HepG2 (cell line): Measurements from ENCODE around the gene COPA. TPM values are rescaled to one million over a fixed set of nuclear protein-coding genes. Genes with fewer than 3 reads are reported as not detected.

ENCODE experiments used
- ATAC-seq: fragments of 200-7000 bp; cut with Tn5 transposase; 3 replicates; pipeline ENCODE4 v1.9.1; 2020; ENCODE audit warnings: mild to moderate bottlenecking, moderate library complexity
- BruUV-seq: library from RNA; stranded (reverse); fragments of 400-500 nt; replicated peaks from 2 replicates; lab custom pipeline; 2021; lab: Mats Ljungman, UMichigan
- CTCF ChIA-PET: fragments of 300-600 bp; formaldehyde crosslinking; extraction: SDS; loops from one replicate; lab custom pipeline; 2021; ENCODE audit warnings: low total read pairs, inconsistent platforms, low intra/inter-chr PET ratio; lab: Yijun Ruan, JAX
- POLR2A ChIA-PET: fragments of 350-600 bp; sonication (Branson Sonifier 250); formaldehyde crosslinking; loops from one replicate; lab custom pipeline; 2020; ENCODE audit warnings: antibody characterized with exemption, inconsistent platforms; lab: Yijun Ruan, JAX
- DNase-seq: peaks from one replicate; pipeline ENCODE4 v3.0.0-alpha.2; 2015; ENCODE audit warnings: low spot score
- FAIRE-seq: peaks from 3 replicates; lab custom pipeline; 2011; peaks lifted over from hg19 to GRCh38; lab: Jason Lieb, UNC
- H2AFZ ChIP-seq: one replicate; pipeline ENCODE4 v1.6.1; 2011; ENCODE audit warnings: low read length, inconsistent platforms
- H3K27ac ChIP-seq: fragments of 300-600 bp; 3 replicates; pipeline ENCODE4 v1.8.0; 2011; ENCODE audit warnings: mixed run types, mild to moderate bottlenecking, mixed read lengths, low read length, inconsistent platforms; ENCODE audit not compliant: insufficient read depth; ENCODE audit errors: extremely low read length
- H3K27me3 ChIP-seq, 2 experiments: fragments of 200-600 bp in 1 of 2; 2 replicates in 1 of 2; 3 replicates in 1 of 2; pipeline versions ENCODE4 v1.6.0 to v1.8.0; 2011; ENCODE audit warnings: low read length in 2 of 2, mild to moderate bottlenecking in 2 of 2, moderate library complexity in 2 of 2, inconsistent platforms in 1 of 2; ENCODE audit not compliant: insufficient read depth in 2 of 2, control insufficient read depth in 1 of 2
- H3K36me3 ChIP-seq, 2 experiments: fragments of 200-600 bp in 1 of 2; replicated peaks in 1 of 2; 2 replicates in 1 of 2; 3 replicates in 1 of 2; pipeline versions ENCODE4 v1.5.1 to v1.8.0; 2011; ENCODE audit warnings: low read length in 2 of 2, inconsistent platforms in 1 of 2; ENCODE audit not compliant: insufficient read depth in 2 of 2, control insufficient read depth in 1 of 2
- H3K4me1 ChIP-seq: 2 replicates; pipeline ENCODE4 v1.5.1; 2012; ENCODE audit warnings: low read length, inconsistent platforms; ENCODE audit not compliant: insufficient read depth
- H3K4me2 ChIP-seq: 2 replicates; pipeline ENCODE4 v1.6.0; 2011; ENCODE audit warnings: low read depth, low read length, inconsistent platforms
- H3K4me3 ChIP-seq, 3 experiments: fragments of 200-600 bp in 1 of 3; sonication (generic), shearing (Covaris generic) in 1 of 3; replicated peaks in 1 of 3; 2 replicates each; pipeline ENCODE4 v1.5.1; 2011 to 2016; ENCODE audit warnings: low read length in 3 of 3, inconsistent platforms in 2 of 3, low read depth in 2 of 3, mild to moderate bottlenecking in 2 of 3, control low read depth in 1 of 3, mixed read lengths in 1 of 3; ENCODE audit not compliant: insufficient read depth in 1 of 3
- H3K79me2 ChIP-seq: one replicate; pipeline ENCODE4 v1.6.1; 2011; ENCODE audit warnings: low read length, inconsistent platforms; ENCODE audit not compliant: insufficient read depth
- H3K9ac ChIP-seq: 2 replicates; pipeline ENCODE4 v1.6.0; 2011; ENCODE audit warnings: mild to moderate bottlenecking, low read depth, low read length, inconsistent platforms; ENCODE audit not compliant: insufficient read depth
- H3K9me3 ChIP-seq: 2 replicates; pipeline ENCODE4 v1.5.1; 2012; ENCODE audit warnings: mild to moderate bottlenecking, low read length
- H4K20me1 ChIP-seq: 2 replicates; pipeline ENCODE4 v1.6.0; 2011; ENCODE audit warnings: inconsistent platforms, mild to moderate bottlenecking, low read length, moderate library complexity; ENCODE audit not compliant: insufficient read depth
- ATF1 ChIP-seq: IDR thresholded peaks from 2 replicates; pipeline ENCODE4 v1.6.1; 2016; ENCODE audit warnings: mild to moderate bottlenecking, control low read depth
- CHD4 ChIP-seq: fragments of 200-600 bp; sonication (generic); IDR thresholded peaks from 2 replicates; pipeline ENCODE4 v1.7.0; 2017; ENCODE audit warnings: mild to moderate bottlenecking, low read length, borderline replicate concordance
- ELF1 ChIP-seq: sonication (generic); formaldehyde crosslinking; IDR thresholded peaks from 2 replicates; pipeline ENCODE4 v1.4.0; 2020; ENCODE audit warnings: missing genetic modification reagents
- HNRNPL ChIP-seq: fragments of 200-400 bp; formaldehyde crosslinking; IDR thresholded peaks from 2 replicates; pipeline ENCODE4 v1.6.1; 2017; ENCODE audit warnings: mild to moderate bottlenecking, low read depth, low read length
- KAT2B ChIP-seq: fragments of 150-350 bp; IDR thresholded peaks from 2 replicates; pipeline ENCODE4 v1.6.1; 2014; ENCODE audit warnings: low read depth, low read length, borderline replicate concordance
- PITX1 ChIP-seq: sonication (generic); formaldehyde crosslinking; IDR thresholded peaks from 2 replicates; pipeline ENCODE4 v1.5.1; 2020; ENCODE audit warnings: mild to moderate bottlenecking, missing genetic modification reagents
- RFX3 ChIP-seq: IDR thresholded peaks from 2 replicates; pipeline ENCODE4 v1.6.1; 2016; ENCODE audit warnings: missing biosample characterization, missing genetic modification reagents
- SUZ12 ChIP-seq: fragments of 150-350 bp; IDR thresholded peaks from 2 replicates; pipeline ENCODE4 v1.6.1; 2014; ENCODE audit warnings: low read depth, low read length
- TBX2 ChIP-seq: sonication (generic); formaldehyde crosslinking; IDR thresholded peaks from 2 replicates; pipeline ENCODE4 v1.5.0; 2020; ENCODE audit warnings: missing genetic modification reagents, mild to moderate bottlenecking, borderline replicate concordance
- TRIM24 ChIP-seq: sonication (generic); formaldehyde crosslinking; IDR thresholded peaks from 2 replicates; pipeline ENCODE4 v1.8.0; 2022; ENCODE audit warnings: mild to moderate bottlenecking, missing genetic modification reagents
- ZNF136 ChIP-seq: sonication (generic); formaldehyde crosslinking; IDR thresholded peaks from 2 replicates; pipeline ENCODE4 v1.8.1; 2022; ENCODE audit warnings: low read depth, mild to moderate bottlenecking, moderate library complexity, missing genetic modification reagents
- ZNF331 ChIP-seq: sonication (generic); formaldehyde crosslinking; IDR thresholded peaks from 2 replicates; pipeline ENCODE4 v1.4.0; 2020; ENCODE audit warnings: missing genetic modification reagents
- WGBS: methylation state at CpG from one replicate; pipeline ENCODE4 v1.1.6; 2017; ENCODE audit warnings: low lambda C conversion rate; 5-methylcytosine and 5-hydroxymethylcytosine counted together
- in situ Hi-C: cut with HindIII; loops from 2 replicates; pipeline ENCODE4 v1.10.0; 2017; ENCODE audit warnings: low pct_unique_long_range_greater_than_20kb; ENCODE audit not compliant: extremely low pct_ligation_motif_present
- intact Hi-C: fragments of 100-400 bp; cut with micrococcal nuclease; formaldehyde crosslinking; loops from one replicate; pipeline ENCODE4 v1.10.0; 2022; ENCODE audit not compliant: unreplicated experiment
- polyA plus RNA-seq, 8 experiments: library from polyadenylated mRNA; depleted of rRNA in 3 of 8; stranded (reverse) in 7 of 8; unstranded in 1 of 8; fragments of >200 nt; fragmentation: Illumina TruSeq in 4 of 8; extraction: Trizol in 4 of 8; gene quantifications; 2 replicates each; pipeline versions ENCODE4 v1.2.1 to v1.2.3, GENCODE V29; 2011 to 2016; ENCODE audit warnings: low read depth in 4 of 8, missing spikeins in 1 of 8, mixed read lengths in 1 of 8; ENCODE audit not compliant: insufficient read depth in 1 of 8
- total RNA-seq, 5 experiments: library from RNA; depleted of rRNA; stranded (reverse); fragments of >200 nt; fragmentation: Illumina TruSeq; extraction: Trizol; gene quantifications; 2 replicates each; pipeline ENCODE4 v1.2.3, GENCODE V29; 2016; ENCODE audit warnings: low read depth in 1 of 5
- TF ChIP-seq, protein P1 (sequence below), 2 experiments: fragments of 450-650 bp in 1 of 2; sonication (generic) in 1 of 2; formaldehyde crosslinking; IDR thresholded peaks; 2 replicates each; pipeline versions ENCODE4 v1.5.0 to v1.8.0; 2020 to 2022; ENCODE audit warnings: mild to moderate bottlenecking in 1 of 2, missing genetic modification reagents in 1 of 2

The COPA gene
- total and polyA plus RNA-seq, 2 of the 13 experiments (the other 11 are each of a cell fraction or from before 2014, with no cell fraction given) = 160 to 197 TPM

- ATAC-seq (peak; percentile 67), FAIRE-seq (no peak), DNase-seq (peak; percentile 16)
- Histone ChIP-seq H3K9me3 (no peaks in the 10 kb centered on the region), H3K36me3 (no peaks in the 10 kb centered on the region), H2AFZ (no peak overlapping the region), H4K20me1 (no peaks in the 10 kb centered on the region), H3K27ac (no peak overlapping the region), H3K4me1 (peaks cover 8% of the 10 kb centered on the region), H3K9ac (no peak overlapping the region), H3K79me2 (no peaks in the 10 kb centered on the region), H3K4me3 (peak overlapping the region in 1 of 3 experiments; percentile 23; a peak in 1 of 6 replicates), H3K27me3 (no peaks in the 10 kb centered on the region; a peak in 3 of 5 replicates), H3K4me2 (peak overlapping the region; percentile 40)
- in situ Hi-C loops = no loop called here
- 7% methylated on average over 9 of the region's 9 CpGs for WGBS
- POLR2A ChIA-PET = no interaction called here
- intact Hi-C loops = loop anchor here (1.0 to 10.0 kb wide), 3 partner anchors 20 to 274 kb away; partner anchors contain the start of gene CASQ1
- TF ChIP-seq ZNF136 (CRISPR knock-in tag) (no peak), ZNF331 (no peak), TBX2 (no peak), RFX3 (CRISPR knock-in tag) (no peak), HNRNPL (no peak), ATF1 (no peak), SUZ12 (no peak), CHD4 (no peak), ELF1 (no peak), KAT2B (no peak), TRIM24 (CRISPR knock-in tag) (no peak), PITX1 (CRISPR knock-in tag) (no peak)
- TF ChIP-seq, protein P1, sequence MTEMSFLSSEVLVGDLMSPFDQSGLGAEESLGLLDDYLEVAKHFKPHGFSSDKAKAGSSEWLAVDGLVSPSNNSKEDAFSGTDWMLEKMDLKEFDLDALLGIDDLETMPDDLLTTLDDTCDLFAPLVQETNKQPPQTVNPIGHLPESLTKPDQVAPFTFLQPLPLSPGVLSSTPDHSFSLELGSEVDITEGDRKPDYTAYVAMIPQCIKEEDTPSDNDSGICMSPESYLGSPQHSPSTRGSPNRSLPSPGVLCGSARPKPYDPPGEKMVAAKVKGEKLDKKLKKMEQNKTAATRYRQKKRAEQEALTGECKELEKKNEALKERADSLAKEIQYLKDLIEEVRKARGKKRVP (CRISPR knock-in tag; IDR thresholded peaks at IDR 0.05) = no peak
- CTCF ChIA-PET = interaction anchor here (1.3 to 1.6 kb wide), 2 partner anchors 21 to 183 kb away, joined by 8 to 16 read pairs; no protein-coding TSS in a partner anchor
- no TSS peak for BruUV-seq
These were observed 32.9 kb upstream of the COPA start for GRCh38 chr1:160375788-160376524.
